Uterus (tissue), 2 donors: ENCODE measurements around the gene ARSB.

ENCODE experiments used
- POLR2A ChIP-seq, 2 donors: fragments of 450-650 bp; IDR thresholded peaks; one replicate each; pipeline ENCODE4 v1.6.1; 2016; ENCODE audit warnings: antibody characterized with exemption in 2 of 2, mild to moderate bottlenecking in 1 of 2, moderate library complexity in 1 of 2
- TF ChIP-seq, protein P1 (sequence below), 4 experiments: fragments of 200-600 bp in 2 of 4; fragments of 450-650 bp in 2 of 4; sonication (generic) in 2 of 4; IDR thresholded peaks; one replicate each; pipeline ENCODE4 v1.5.1; 2016 to 2019; ENCODE audit warnings: antibody characterized with exemption in 4 of 4, mild to moderate bottlenecking in 2 of 4, moderate library complexity in 1 of 4

GRCh38 chr5:78979909-78980308 lies 5.2 kb downstream of the ARSB start:
- TF ChIP-seq, protein P1, sequence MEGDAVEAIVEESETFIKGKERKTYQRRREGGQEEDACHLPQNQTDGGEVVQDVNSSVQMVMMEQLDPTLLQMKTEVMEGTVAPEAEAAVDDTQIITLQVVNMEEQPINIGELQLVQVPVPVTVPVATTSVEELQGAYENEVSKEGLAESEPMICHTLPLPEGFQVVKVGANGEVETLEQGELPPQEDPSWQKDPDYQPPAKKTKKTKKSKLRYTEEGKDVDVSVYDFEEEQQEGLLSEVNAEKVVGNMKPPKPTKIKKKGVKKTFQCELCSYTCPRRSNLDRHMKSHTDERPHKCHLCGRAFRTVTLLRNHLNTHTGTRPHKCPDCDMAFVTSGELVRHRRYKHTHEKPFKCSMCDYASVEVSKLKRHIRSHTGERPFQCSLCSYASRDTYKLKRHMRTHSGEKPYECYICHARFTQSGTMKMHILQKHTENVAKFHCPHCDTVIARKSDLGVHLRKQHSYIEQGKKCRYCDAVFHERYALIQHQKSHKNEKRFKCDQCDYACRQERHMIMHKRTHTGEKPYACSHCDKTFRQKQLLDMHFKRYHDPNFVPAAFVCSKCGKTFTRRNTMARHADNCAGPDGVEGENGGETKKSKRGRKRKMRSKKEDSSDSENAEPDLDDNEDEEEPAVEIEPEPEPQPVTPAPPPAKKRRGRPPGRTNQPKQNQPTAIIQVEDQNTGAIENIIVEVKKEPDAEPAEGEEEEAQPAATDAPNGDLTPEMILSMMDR (IDR thresholded peaks at IDR 0.05): no peak
- TF ChIP-seq POLR2A (IDR thresholded peaks at IDR 0.05): no peak
